NCI-H510A (cell line): ENCODE results near the gene PDSS2.
"Not testable (repeated sequence)": the region's sequence is repeated elsewhere in the genome, so short reads cannot be mapped to it uniquely, and the experiment has no call there.

Experiments
- DNase-seq: peaks from one replicate; lab custom pipeline; 2025; lab: John Stamatoyannopoulos, UW

Gene PDSS2

DNA sequence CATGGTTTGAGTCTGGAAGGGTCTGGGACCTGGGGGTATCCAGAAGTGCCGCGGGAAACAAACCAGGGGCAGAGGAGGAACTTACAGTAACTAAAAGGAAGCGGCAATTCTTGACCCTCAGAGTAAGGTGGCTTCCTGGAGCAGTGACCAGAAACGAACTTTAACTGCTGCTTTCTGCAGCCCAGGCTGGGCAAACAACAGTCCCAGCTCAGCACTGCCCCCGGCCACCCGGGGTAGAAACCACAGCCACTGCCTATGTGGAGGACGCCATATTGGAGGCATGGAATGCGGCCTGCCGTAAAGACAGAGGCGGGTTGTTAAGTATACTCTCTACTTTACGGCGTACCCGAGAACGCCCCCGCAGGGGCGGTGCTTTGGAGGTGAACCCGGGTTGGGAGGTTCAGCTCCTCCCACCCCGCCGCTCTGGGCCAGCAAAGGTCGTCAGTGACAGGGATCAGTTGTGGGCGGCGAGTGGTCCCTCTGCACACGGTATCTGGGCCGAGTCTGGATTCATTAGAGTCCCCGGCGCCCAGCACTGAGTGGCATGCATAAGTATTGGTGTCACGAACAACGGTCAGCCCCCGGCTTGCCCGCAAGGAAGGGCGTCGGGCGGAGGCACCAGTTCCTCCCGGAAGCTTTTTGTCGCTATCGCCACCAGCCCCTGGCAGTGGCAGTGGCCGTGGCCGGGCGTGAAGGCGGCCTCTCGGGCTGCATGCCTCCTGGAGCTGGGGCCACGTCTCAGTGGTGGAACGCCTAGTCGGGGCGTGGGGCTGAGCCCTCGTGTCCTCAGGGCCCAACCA is at the start of gene PDSS2:
Gene PDSS2 (minus strand): TSS at position 282 of the 800 bp plus-strand sequence. CDS start 279 bp downstream, at position 3.
- DNase-seq, result peak; percentile 72

DNA sequence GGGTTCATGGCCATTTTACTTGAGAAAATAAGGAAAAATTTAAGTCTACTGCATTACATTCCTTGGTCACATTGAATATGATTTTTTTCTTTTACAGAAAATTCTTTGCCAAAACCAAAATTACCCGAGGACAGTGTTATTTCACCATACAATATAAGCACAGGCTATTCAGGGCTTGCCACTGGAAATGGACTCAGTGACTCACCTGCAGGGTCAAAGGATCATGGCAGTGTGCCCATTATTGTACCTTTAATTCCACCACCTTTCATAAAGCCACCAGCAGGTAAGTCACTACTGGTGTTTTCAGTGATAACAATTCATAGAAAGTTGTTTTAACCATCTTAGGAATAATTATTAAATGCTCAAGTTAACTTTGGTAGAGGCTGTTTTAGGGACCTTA is 46.8 kb upstream of the PDSS2 start:
- no peak for DNase-seq

- DNase-seq, result no peak
Observed at GRCh38 chr6:107504270-107505026, 45.1 kb upstream of the PDSS2 start.

GRCh38 chr6:107496892-107497684 is 37.7 kb upstream of the PDSS2 start:
- no peak for DNase-seq

- no peak for DNase-seq
Observed at GRCh38 chr6:107495971-107496370, 36.6 kb upstream of the PDSS2 start.

DNA sequence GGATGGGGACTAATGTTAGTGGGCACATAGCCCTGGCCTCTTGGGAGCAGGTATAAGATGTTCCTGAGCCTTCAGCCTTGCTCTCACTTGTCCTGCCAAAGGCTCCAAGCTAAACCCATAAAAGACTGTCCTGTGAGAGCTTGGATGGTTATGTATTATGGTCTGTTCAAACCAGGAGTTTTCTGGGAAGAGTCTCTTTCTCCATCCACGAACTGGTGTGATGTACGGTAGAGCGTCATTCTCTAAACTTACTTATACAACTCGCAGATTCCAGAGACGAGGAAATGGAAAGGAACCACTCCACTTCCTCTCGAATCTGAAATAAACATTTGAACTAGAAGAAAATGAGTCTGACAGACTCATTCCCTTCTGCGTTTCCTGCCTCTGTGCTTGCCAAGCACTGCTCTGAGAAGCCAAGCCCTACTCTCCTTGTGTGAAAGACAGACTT is 35.9 kb upstream of the PDSS2 start:
- DNase-seq, result no peak

- no peak for DNase-seq
Observed at GRCh38 chr6:107493158-107494057, 34.0 kb upstream of the PDSS2 start.

GRCh38 chr6:107491760-107492660 is 32.6 kb upstream of the PDSS2 start:
- DNase-seq, result no peak

- DNase-seq, result no peak
Observed at GRCh38 chr6:107491138-107491609, 31.8 kb upstream of the PDSS2 start.

DNA sequence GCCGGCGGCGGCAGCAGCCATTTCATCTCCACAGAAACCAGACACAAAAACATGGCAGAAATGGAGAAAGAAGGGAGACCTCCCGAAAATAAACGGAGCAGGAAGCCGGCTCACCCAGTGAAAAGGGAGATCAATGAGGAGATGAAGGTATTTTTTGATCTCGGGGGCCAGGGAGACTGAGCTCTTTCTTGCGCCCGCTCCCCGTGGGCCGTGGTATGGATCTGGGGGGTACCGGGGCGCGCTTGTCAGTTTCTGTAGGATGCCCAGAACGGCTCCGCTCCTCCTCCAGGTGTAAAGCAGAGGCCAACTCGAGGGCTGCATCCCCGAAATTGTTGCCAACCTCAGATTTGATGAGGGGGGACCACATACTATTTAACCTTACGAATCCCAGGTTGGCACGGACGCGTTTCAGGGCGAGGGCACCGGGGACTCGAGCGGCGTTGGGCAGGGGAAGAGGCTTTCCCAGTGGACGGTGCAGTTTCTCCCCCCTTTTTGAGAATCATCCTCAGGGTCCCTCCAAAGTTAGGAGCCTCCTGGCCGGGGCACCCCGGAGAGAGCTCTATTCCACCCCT is 31.3 kb upstream of the PDSS2 start:
- no peak for DNase-seq

DNA sequence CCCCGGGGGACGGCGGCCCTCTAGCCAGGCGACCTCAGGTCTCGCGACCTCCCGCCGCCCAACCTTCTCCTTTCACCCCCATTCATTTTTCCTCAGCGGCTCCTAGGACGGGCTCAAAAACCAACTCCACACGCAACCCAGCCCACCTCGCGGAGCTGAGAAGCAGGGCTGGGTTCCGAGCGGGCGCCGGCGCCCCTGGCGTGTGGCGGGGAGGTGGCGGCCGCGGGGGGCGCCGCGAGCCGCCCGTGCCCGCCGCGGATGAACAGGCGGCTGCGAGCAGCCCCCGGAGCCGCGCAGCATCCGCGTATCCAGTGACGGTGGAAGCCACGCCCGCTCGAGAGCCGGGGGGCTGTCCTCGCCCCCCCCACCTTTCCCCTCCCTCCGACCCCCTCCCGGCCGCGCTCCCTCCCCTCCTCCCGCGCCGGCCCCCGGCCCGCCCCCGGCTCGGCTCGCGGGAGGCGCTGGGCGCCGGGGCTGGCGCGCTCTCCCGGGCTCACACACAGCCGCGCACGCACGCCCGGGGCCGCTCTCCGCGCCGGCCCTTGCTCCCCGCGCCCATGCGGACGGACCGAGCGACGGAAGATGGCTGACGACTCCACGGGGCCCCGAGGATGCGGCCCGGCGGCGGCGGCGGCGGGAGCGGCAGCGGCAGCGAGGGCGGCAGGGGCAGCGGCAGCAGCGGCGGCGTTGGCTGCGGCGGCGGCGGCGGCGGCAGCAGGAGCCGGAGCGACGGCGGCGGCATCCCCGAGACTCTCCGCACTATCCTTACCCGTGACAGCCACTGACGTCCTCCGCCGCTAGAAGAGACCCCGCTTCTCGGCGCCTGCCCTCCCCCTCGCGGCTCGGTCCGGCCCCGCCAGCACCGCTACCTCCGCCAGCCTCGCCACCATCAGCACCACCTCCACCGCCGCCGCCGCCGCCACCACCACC is 30.5 kb upstream of the PDSS2 start, which contains the start of gene SOBP:
Gene SOBP (plus strand): TSS at position 482 of the 930 bp plus-strand sequence. CDS start 500 bp downstream, outside the sequence.
- no peak for DNase-seq

DNA sequence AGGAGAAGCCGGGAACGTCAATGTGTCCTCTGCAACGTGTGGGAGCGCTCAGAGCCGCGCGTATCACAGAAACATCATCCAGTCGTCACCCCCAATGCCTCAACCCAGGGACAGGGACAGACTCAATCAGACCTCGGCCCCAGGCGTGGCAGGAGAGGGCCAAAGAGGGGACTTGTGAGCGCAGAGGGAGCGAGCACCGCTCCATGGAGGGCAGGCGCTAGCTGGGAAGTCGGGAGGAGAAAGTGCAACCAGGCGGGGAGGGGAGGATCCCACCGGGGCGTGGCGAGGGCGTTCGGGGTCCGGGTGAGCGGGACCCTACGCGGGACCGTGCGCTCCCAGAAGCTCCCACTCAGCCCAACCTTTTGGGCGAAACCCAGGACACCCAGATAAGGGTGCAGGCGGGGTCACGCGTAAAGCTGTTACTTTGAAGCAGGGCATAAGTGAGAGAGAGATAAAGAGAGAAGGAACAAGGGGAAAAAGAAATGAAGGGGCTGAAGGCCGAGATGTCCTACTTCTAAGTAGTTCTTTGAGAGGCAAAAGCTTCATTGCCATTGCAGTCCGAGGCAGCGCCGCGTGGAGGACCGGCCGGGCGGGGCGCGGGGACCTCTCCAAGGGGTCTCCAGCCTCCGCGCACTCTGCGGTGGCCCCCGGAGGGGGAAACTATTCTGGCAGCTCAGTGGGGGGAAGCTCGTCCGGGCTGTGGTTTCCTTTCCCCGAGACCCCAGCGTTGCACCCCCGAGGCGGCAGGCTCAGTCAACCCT is 29.7 kb upstream of the PDSS2 start:
- DNase-seq, result no peak

GRCh38 chr6:107488174-107488874 is 29.0 kb upstream of the PDSS2 start:
- DNase-seq, result no peak

GRCh38 chr6:107485157-107485556 is 25.8 kb upstream of the PDSS2 start:
- DNase-seq, result no peak

GRCh38 chr6:107479089-107479690 is 19.8 kb upstream of the PDSS2 start:
- DNase-seq, result no peak

DNA sequence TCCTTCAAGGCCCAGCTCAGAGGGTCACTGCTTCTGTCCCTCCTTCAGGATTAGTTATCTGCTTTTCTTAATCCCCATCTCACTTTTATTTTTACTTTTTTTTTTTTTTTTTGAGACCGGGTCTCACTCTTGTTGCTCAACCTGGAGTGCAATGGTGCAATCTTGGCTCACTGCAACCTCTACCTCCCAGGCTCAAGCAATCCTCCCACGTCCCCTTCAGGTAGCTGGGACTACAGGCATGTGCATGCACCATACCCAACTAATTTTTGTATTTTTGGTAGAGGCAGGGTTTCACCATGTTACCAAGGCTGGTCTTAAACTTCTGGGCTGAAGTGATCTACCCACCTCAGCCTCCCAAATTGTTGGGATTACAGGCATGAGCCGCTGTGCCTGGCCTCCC is 16.5 kb upstream of the PDSS2 start:
- not testable (repeated sequence) for DNase-seq

DNA sequence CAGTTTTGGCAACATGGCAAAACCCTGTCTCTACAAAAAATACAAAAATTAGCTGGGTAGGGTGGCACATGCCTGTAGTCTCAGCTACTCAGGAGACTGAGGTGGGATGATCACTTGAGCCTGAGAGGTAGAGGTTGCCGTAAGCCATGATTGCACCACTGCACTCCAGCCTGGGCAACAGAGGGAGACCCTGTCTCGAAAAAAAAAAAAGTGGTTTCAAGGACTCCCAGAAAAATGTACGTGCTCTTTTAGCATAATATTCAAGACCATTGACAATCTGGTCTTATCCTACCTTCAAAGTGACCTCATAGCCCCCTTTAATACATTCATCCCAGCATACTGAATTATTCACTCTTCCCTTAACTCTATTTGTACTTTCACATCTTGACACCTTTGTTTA is 16.0 kb upstream of the PDSS2 start:
- DNase-seq, result not testable (repeated sequence)
